ENCODE data around the gene UBE2B.
A peak's percentile ranks its signal among the peaks of the same experiment; 100 is the strongest.
"Not testable (repeated sequence)": the region's sequence is repeated elsewhere in the genome, so short reads cannot be mapped to it uniquely, and the experiment has no call there.

The UBE2B gene

GRCh38 chr5:134345476-134345875 is 25.9 kb upstream of the UBE2B start:
- CTCF ChIA-PET; H3K4me3 ChIP-seq (ENCODE audit: low read depth, low read length); POLR2A ChIA-PET: not testable (repeated sequence)

GRCh38 chr5:134345996-134346395 is 25.4 kb upstream of the UBE2B start:
- Histone ChIP-seq H3K27ac (ENCODE audit: extremely low read depth, low read depth, low read length) (no peak overlapping the region), H3K9me3 (ENCODE audit: control insufficient read depth, insufficient read depth, low read depth, low read length) (no peaks in the 10 kb centered on the region), H3K36me3 (ENCODE audit: control insufficient read depth in 2 of 2, insufficient read depth in 1 of 2, low read length in 2 of 2) (no peaks in the 10 kb centered on the region; a peak in 1 of 3 replicates), H3K4me1 (ENCODE audit: control insufficient read depth, insufficient read depth, low read length) (no peaks in the 10 kb centered on the region), H3K4me3 (ENCODE audit: low read depth, low read length) (no peak overlapping the region)
- POLR2A ChIA-PET, result no interaction called here
- TF ChIP-seq ZNF416 (tag by site-specific recombination; IDR thresholded peaks at IDR 0.05), result no peak
- no peak for TF ChIP-seq ZNF138 (tag by site-specific recombination; IDR thresholded peaks at IDR 0.05; ENCODE audit: borderline replicate concordance)
- TF ChIP-seq REPIN1 (tag by site-specific recombination; IDR thresholded peaks at IDR 0.05; ENCODE audit: low read depth), result no peak
- no peak for TF ChIP-seq ZNF514 (tag by site-specific recombination; IDR thresholded peaks at IDR 0.05)
- no peak for TF ChIP-seq ZNF16 (tag by site-specific recombination; IDR thresholded peaks at IDR 0.05; ENCODE audit: low read depth)
- TF ChIP-seq KLF7 (tag by site-specific recombination; IDR thresholded peaks at IDR 0.05; ENCODE audit: borderline replicate concordance), result no peak
- TF ChIP-seq ZNF529 (tag by site-specific recombination; IDR thresholded peaks at IDR 0.05; ENCODE audit: insufficient replicate concordance), result no peak
- no peak for TF ChIP-seq SP2 (tag by site-specific recombination; IDR thresholded peaks at IDR 0.05)
- no peak for TF ChIP-seq ZNF621 (tag by site-specific recombination; IDR thresholded peaks at IDR 0.05)
- no peak for TF ChIP-seq ZNF629 (tag by site-specific recombination; IDR thresholded peaks at IDR 0.05)
- CTCF ChIA-PET, result no interaction called here

More at GRCh38 chr5:134345476-134345875, 25.9 kb upstream of the UBE2B start:
- H3K27ac ChIP-seq (ENCODE audit: extremely low read depth, low read depth, low read length); H3K36me3 ChIP-seq (ENCODE audit: control insufficient read depth in 2 of 2, insufficient read depth in 1 of 2, low read length in 2 of 2); H3K4me1 ChIP-seq (ENCODE audit: control insufficient read depth, insufficient read depth, low read length); H3K9me3 ChIP-seq (ENCODE audit: control insufficient read depth, insufficient read depth, low read depth, low read length): not testable (repeated sequence)
- TF ChIP-seq GLIS1 (tag by site-specific recombination; IDR thresholded peaks at IDR 0.05), result peak; percentile 50

- Histone ChIP-seq H3K9me3 (ENCODE audit: control insufficient read depth, insufficient read depth, low read depth, low read length) (no peaks in the 10 kb centered on the region), H3K27ac (ENCODE audit: extremely low read depth, low read depth, low read length) (no peak overlapping the region), H3K36me3 (ENCODE audit: control insufficient read depth in 2 of 2, insufficient read depth in 1 of 2, low read length in 2 of 2) (no peaks in the 10 kb centered on the region; a peak in 1 of 3 replicates), H3K4me1 (ENCODE audit: control insufficient read depth, insufficient read depth, low read length) (no peaks in the 10 kb centered on the region), H3K4me3 (ENCODE audit: low read depth, low read length) (no peak overlapping the region)
- POLR2A ChIA-PET, result no interaction called here
- CTCF ChIA-PET, result interaction anchor here (0.7 kb wide), 1 partner anchor 242 kb away, joined by 3 read pairs; no protein-coding TSS in a partner anchor
- TF ChIP-seq ZNF785 (tag by site-specific recombination; IDR thresholded peaks at IDR 0.05) (no peak), ZSCAN16 (tag by site-specific recombination; IDR thresholded peaks at IDR 0.05) (no peak), OVOL3 (tag by site-specific recombination; IDR thresholded peaks at IDR 0.05) (no peak), ZNF768 (tag by site-specific recombination; IDR thresholded peaks at IDR 0.05) (no peak), MZF1 (tag by site-specific recombination; IDR thresholded peaks at IDR 0.05; ENCODE audit: borderline replicate concordance) (no peak), ZNF335 (tag by site-specific recombination; conservative IDR thresholded peaks at IDR 0.05) (no peak), ZNF157 (tag by site-specific recombination; IDR thresholded peaks at IDR 0.05) (no peak), ZNF223 (tag by site-specific recombination; IDR thresholded peaks at IDR 0.05) (no peak), ZNF629 (tag by site-specific recombination; IDR thresholded peaks at IDR 0.05) (no peak), GLIS1 (tag by site-specific recombination; IDR thresholded peaks at IDR 0.05) (no peak), CTCF (tag by site-specific recombination; IDR thresholded peaks at IDR 0.05) (no peak), ZNF184 (tag by site-specific recombination; IDR thresholded peaks at IDR 0.05) (no peak), ZNF324 (tag by site-specific recombination; IDR thresholded peaks at IDR 0.05) (no peak), ZNF501 (tag by site-specific recombination; IDR thresholded peaks at IDR 0.05) (no peak)
These were observed 21.9 kb upstream of the UBE2B start for GRCh38 chr5:134349463-134349862.

All from HEK293 (cell line).